H1 (cell line): ENCODE data around the gene TAF3. TPM values are rescaled to one million over a fixed set of nuclear protein-coding genes. Genes with fewer than 3 reads are reported as not detected.

Experiments
- CTCF ChIA-PET: fragments of 300-600 bp; sonication (Branson Sonifier 250); formaldehyde crosslinking; loops from one replicate; lab custom pipeline; 2021; ENCODE audit not compliant: partially characterized antibody; lab: Charles Lee
- POLR2A ChIA-PET: fragments of 300-600 bp; sonication (Branson Sonifier 250); formaldehyde crosslinking; loops from one replicate; lab custom pipeline; 2021; ENCODE audit warnings: inconsistent platforms; ENCODE audit not compliant: partially characterized antibody; lab: Charles Lee
- DNase-seq, 2 experiments: peaks; one replicate each; pipeline versions ENCODE4 v3.0.0 to v3.0.0-alpha.2; 2010 to 2022; ENCODE audit warnings: low spot score in 2 of 2, low read depth in 1 of 2, mixed read lengths in 1 of 2
- FAIRE-seq: peaks from 2 replicates; lab custom pipeline; 2011; peaks lifted over from hg19 to GRCh38; lab: Jason Lieb, UNC
- H2AFZ ChIP-seq: 2 replicates; pipeline ENCODE4 v1.8.1; 2012; ENCODE audit warnings: low read length, inconsistent platforms
- H2AK5ac ChIP-seq: 2 replicates; pipeline ENCODE4 v1.6.1; 2013; ENCODE audit warnings: low read depth, low read length
- H2BK120ac ChIP-seq: replicated peaks from 2 replicates; pipeline ENCODE3; 2013; ENCODE audit warnings: low read depth, low read length, inconsistent platforms
- H2BK12ac ChIP-seq: 2 replicates; pipeline ENCODE4 v1.6.1; 2013; ENCODE audit warnings: low read depth, low read length
- H2BK15ac ChIP-seq: 2 replicates; pipeline ENCODE4 v1.6.1; 2013; ENCODE audit warnings: low read length
- H2BK20ac ChIP-seq: 2 replicates; pipeline ENCODE4 v1.6.1; 2013; ENCODE audit warnings: low read length
- H2BK5ac ChIP-seq: 2 replicates; pipeline ENCODE4 v1.6.1; 2013; ENCODE audit warnings: low read depth, low read length
- H3K14ac ChIP-seq: 2 replicates; pipeline ENCODE4 v1.6.1; 2013; ENCODE audit warnings: inconsistent platforms; ENCODE audit not compliant: insufficient read length
- H3K18ac ChIP-seq: 2 replicates; pipeline ENCODE4 v1.6.1; 2013; ENCODE audit warnings: low read length; ENCODE audit errors: extremely low read depth
- H3K23ac ChIP-seq: 2 replicates; pipeline ENCODE4 v1.6.1; 2013; ENCODE audit warnings: inconsistent platforms; ENCODE audit not compliant: insufficient read length
- H3K23me2 ChIP-seq: 2 replicates; pipeline ENCODE4 v1.6.1; 2013; ENCODE audit warnings: low read depth, low read length
- H3K27ac ChIP-seq: 2 replicates; pipeline ENCODE4 v1.6.1; 2011; ENCODE audit warnings: low read depth, low read length, inconsistent platforms
- H3K27me3 ChIP-seq, 4 experiments: replicated peaks in 1 of 4; 1 replicate in 1 of 4; 2 replicates in 3 of 4; pipeline versions ENCODE4 v1.6.1 to v1.8.1; 2011 to 2013; ENCODE audit warnings: low read length in 3 of 4, mild to moderate bottlenecking in 3 of 4, inconsistent platforms in 2 of 4, mixed read lengths in 2 of 4, moderate library complexity in 1 of 4; ENCODE audit not compliant: control insufficient read depth in 3 of 4, insufficient read depth in 3 of 4; ENCODE audit errors: extremely low read depth in 1 of 4
- H3K36me3 ChIP-seq, 4 experiments: 2 replicates each; pipeline versions ENCODE4 v1.6.1 to v1.8.1; 2011 to 2013; ENCODE audit warnings: mild to moderate bottlenecking in 4 of 4, low read length in 3 of 4, moderate library complexity in 2 of 4, control low read depth in 1 of 4, inconsistent platforms in 1 of 4; ENCODE audit not compliant: insufficient read depth in 4 of 4, control insufficient read depth in 2 of 4
- H3K4ac ChIP-seq: replicated peaks from 2 replicates; pipeline ENCODE3; 2013; ENCODE audit warnings: low read length, low read depth, mixed read lengths, inconsistent platforms; ENCODE audit not compliant: insufficient read length
- H3K4me1 ChIP-seq, 4 experiments: replicated peaks in 1 of 4; 1 replicate in 1 of 4; 2 replicates in 3 of 4; pipeline versions ENCODE4 v1.6.1 to v1.8.1; 2011 to 2013; ENCODE audit warnings: low read length in 3 of 4, inconsistent platforms in 2 of 4, mixed read lengths in 1 of 4; ENCODE audit not compliant: insufficient read depth in 4 of 4, control insufficient read depth in 3 of 4
- H3K4me2 ChIP-seq, 2 experiments: 2 replicates each; pipeline versions ENCODE4 v1.6.1 to v1.8.1; 2011 to 2013; ENCODE audit warnings: low read depth in 2 of 2, low read length in 2 of 2, control low read depth in 1 of 2, inconsistent platforms in 1 of 2, mild to moderate bottlenecking in 1 of 2; ENCODE audit not compliant: insufficient read depth in 1 of 2
- H3K4me3 ChIP-seq, 4 experiments: fragments of 200-600, 300-600 bp in 1 of 4; sonication (generic), shearing (Covaris generic), sonication (Bioruptor Twin) in 1 of 4; 2 replicates each; pipeline versions ENCODE4 v1.5.1 to v1.8.1; 2011 to 2016; ENCODE audit warnings: low read length in 4 of 4, low read depth in 3 of 4, control low read depth in 2 of 4, inconsistent platforms in 2 of 4, mild to moderate bottlenecking in 2 of 4, mixed read lengths in 1 of 4, moderate library complexity in 1 of 4; ENCODE audit not compliant: insufficient read depth in 2 of 4; ENCODE audit errors: extremely low read depth in 1 of 4
- H3K56ac ChIP-seq: replicated peaks from 2 replicates; pipeline ENCODE3; 2013; ENCODE audit warnings: low read depth, mild to moderate bottlenecking, mixed read lengths, low read length, inconsistent platforms; ENCODE audit not compliant: insufficient read length
- H3K79me1 ChIP-seq: 2 replicates; pipeline ENCODE4 v1.6.1; 2013; ENCODE audit warnings: low read depth, low read length, control low read depth
- H3K79me2 ChIP-seq, 2 experiments: 2 replicates each; pipeline versions ENCODE4 v1.6.1 to v1.8.1; 2012 to 2013; ENCODE audit warnings: low read length in 2 of 2, mild to moderate bottlenecking in 2 of 2, inconsistent platforms in 1 of 2; ENCODE audit not compliant: insufficient read depth in 2 of 2, control insufficient read depth in 1 of 2
- H3K9ac ChIP-seq, 4 experiments: replicated peaks in 1 of 4; 1 replicate in 1 of 4; 2 replicates in 3 of 4; pipeline versions ENCODE4 v1.6.1 to v1.8.1; 2011 to 2013; ENCODE audit warnings: low read depth in 3 of 4, low read length in 3 of 4, control low read depth in 2 of 4, mild to moderate bottlenecking in 2 of 4, moderate library complexity in 2 of 4, inconsistent platforms in 1 of 4; ENCODE audit errors: extremely low read depth in 1 of 4
- H3K9me3 ChIP-seq, 2 experiments: 2 replicates each; pipeline versions ENCODE4 v1.6.1 to v1.8.1; 2012 to 2013; ENCODE audit warnings: mild to moderate bottlenecking in 2 of 2, moderate library complexity in 2 of 2, control low read depth in 1 of 2, inconsistent platforms in 1 of 2, low read depth in 1 of 2, low read length in 1 of 2, mixed read lengths in 1 of 2; ENCODE audit not compliant: insufficient read depth in 2 of 2
- H4K20me1 ChIP-seq, 2 experiments: replicated peaks in 1 of 2; 2 replicates each; pipeline versions ENCODE3 to v1.8.1; 2011 to 2013; ENCODE audit warnings: inconsistent platforms in 2 of 2, low read length in 2 of 2, mild to moderate bottlenecking in 1 of 2; ENCODE audit not compliant: insufficient read depth in 2 of 2, control insufficient read depth in 1 of 2
- H4K5ac ChIP-seq: 2 replicates; pipeline ENCODE4 v1.6.1; 2013; ENCODE audit warnings: low read length, low read depth, mixed read lengths, inconsistent platforms; ENCODE audit not compliant: insufficient read length
- H4K8ac ChIP-seq: 2 replicates; pipeline ENCODE4 v1.8.0; 2013; ENCODE audit warnings: mild to moderate bottlenecking, moderate library complexity, low read length, inconsistent platforms; ENCODE audit not compliant: insufficient read depth; ENCODE audit errors: extremely low read depth
- H4K91ac ChIP-seq: replicated peaks from 2 replicates; pipeline ENCODE3; 2013; ENCODE audit warnings: low read length, mixed read lengths, inconsistent platforms; ENCODE audit not compliant: insufficient read length
- ASH2L ChIP-seq: fragments of 200-600, 300-600 bp; sonication (generic); IDR thresholded peaks from one replicate; pipeline ENCODE4 v1.7.1; 2017; ENCODE audit warnings: low read length
- GABPA ChIP-seq: IDR thresholded peaks from 2 replicates; pipeline ENCODE4 v1.6.1; 2011; ENCODE audit warnings: mild to moderate bottlenecking, low read length, moderate library complexity, borderline replicate concordance; ENCODE audit not compliant: insufficient read depth
- RXRA ChIP-seq: IDR thresholded peaks from 2 replicates; pipeline ENCODE4 v1.6.1; 2011; ENCODE audit warnings: low read depth, mild to moderate bottlenecking, low read length, moderate library complexity; ENCODE audit not compliant: insufficient read depth
- SIN3A ChIP-seq, 2 experiments: IDR thresholded peaks in 1 of 2; conservative IDR thresholded peaks in 1 of 2; 2 replicates each; pipeline ENCODE4 v1.6.1; 2011 to 2012; ENCODE audit warnings: low read length in 2 of 2, improper control_type of control experiment in 1 of 2, low read depth in 1 of 2, mild to moderate bottlenecking in 1 of 2
- TAF7 ChIP-seq: optimal IDR thresholded peaks from 2 replicates; pipeline ENCODE3; 2011; ENCODE audit warnings: low read depth, mild to moderate bottlenecking, inconsistent platforms, low read length, moderate library complexity, borderline replicate concordance
- USF2 ChIP-seq: IDR thresholded peaks from 2 replicates; pipeline ENCODE4 v1.6.1; 2011; ENCODE audit warnings: low read length, improper control_type of control experiment
- YY1 ChIP-seq: IDR thresholded peaks from 2 replicates; pipeline ENCODE4 v1.6.1; 2011; ENCODE audit warnings: low read depth, mild to moderate bottlenecking, low read length
- ZNF274 ChIP-seq: IDR thresholded peaks from 2 replicates; pipeline ENCODE4 v1.7.0; 2012; ENCODE audit warnings: low read length, borderline replicate concordance; ENCODE audit errors: extremely low read depth
- WGBS, 2 experiments: shearing (Covaris generic) in 1 of 2; methylation state at CpG; one replicate each; pipeline versions ENCODE4 v1.1.6 to v1.1.7; 2013 to 2015; ENCODE audit warnings: low lambda C conversion rate in 2 of 2, mixed read lengths in 2 of 2, inconsistent platforms in 1 of 2, low coverage in 1 of 2, missing lambda C conversion rate in 1 of 2; ENCODE audit not compliant: insufficient replicate concordance in 2 of 2, insufficient coverage in 1 of 2, insufficient read length in 1 of 2; ENCODE audit errors: extremely low coverage in 1 of 2, missing lambda C conversion rate in 1 of 2; 5-methylcytosine and 5-hydroxymethylcytosine counted together
- polyA plus RNA-seq, 7 experiments: library from polyadenylated mRNA; depleted of rRNA in 3 of 7; stranded (reverse) in 5 of 7; unstranded in 2 of 7; fragments of >200 nt in 5 of 7; fragments of 200-250 nt in 2 of 7; gene quantifications; 1 replicate in 5 of 7; 2 replicates in 1 of 7; 4 replicates in 1 of 7; pipeline versions ENCODE4 v1.2.1 to v1.2.3, GENCODE V29; 2011 to 2013; ENCODE audit warnings: missing spikeins in 2 of 7, mixed read lengths in 2 of 7
- total RNA-seq: library from RNA; stranded (reverse); fragmentation: NEBNext Ultra II Directional; extraction: Animal tissue kit (Norgen Biotek cat#: 25700); gene quantifications from 2 replicates; pipeline ENCODE4 v1.2.1, GENCODE V29; 2021
- TF ChIP-seq, protein P1 (sequence below): IDR thresholded peaks from 2 replicates; pipeline ENCODE4 v1.6.1; 2012; ENCODE audit warnings: inconsistent platforms

The TAF3 gene
- total and polyA plus RNA-seq, 2 of the 8 experiments (the other 6 are each of a cell fraction or from before 2014, with no cell fraction given): 1.5 to 11.2 TPM

- H2BK120ac ChIP-seq: no peak overlapping the region
- no peak overlapping the region for H2BK5ac ChIP-seq
- CTCF ChIA-PET: interaction anchor here (0.6 to 2.6 kb wide), 7 partner anchors 8 to 480 kb away, joined by 3 to 13 read pairs (median 4); no protein-coding TSS in a partner anchor
- peak overlapping the region; percentile 0 to 57 (median 10); a peak in 5 of 8 replicates for H3K4me3 ChIP-seq
- WGBS, 2 experiments: 5% methylated on average over 28 of the region's 45 CpGs; no CpG with 5 or more reads in 1 of the 2 experiments
- no peak overlapping the region for H2BK15ac ChIP-seq
- no peak overlapping the region for H2BK12ac ChIP-seq
- peaks cover 7 to 20% (median 12%) of the 10 kb centered on the region in 4 experiments for H3K4me1 ChIP-seq
- peak overlapping the region; percentile 72 to 74 for H3K4me2 ChIP-seq
- DNase-seq (peak in 1 of 2 experiments; percentile 71), FAIRE-seq (no peak)
- no peak overlapping the region for H4K8ac ChIP-seq
- H4K91ac ChIP-seq: no peak overlapping the region
- peaks cover 54 to 76% (median 72%) of the 10 kb centered on the region in 4 experiments for H3K27me3 ChIP-seq
- H4K20me1 ChIP-seq: peaks cover 12 to 23% of the 10 kb centered on the region in 2 experiments
- H3K4ac ChIP-seq: no peak overlapping the region
- no peak overlapping the region for H3K56ac ChIP-seq
- no peaks in the 10 kb centered on the region for H3K9me3 ChIP-seq
- no peak overlapping the region for H2BK20ac ChIP-seq
- H3K79me1 ChIP-seq: no peaks in the 10 kb centered on the region
- no peak overlapping the region for H4K5ac ChIP-seq
- H3K23me2 ChIP-seq: no peaks in the 10 kb centered on the region; the same call in 1 of the 2 replicates
- no peak overlapping the region for H3K27ac ChIP-seq
- no peak overlapping the region for H3K14ac ChIP-seq
- H2AK5ac ChIP-seq: no peak overlapping the region
- H3K9ac ChIP-seq: no peak overlapping the region
- no peaks in the 10 kb centered on the region for H3K79me2 ChIP-seq
- no peak overlapping the region for H3K18ac ChIP-seq
- H2AFZ ChIP-seq: no peak overlapping the region
- H3K23ac ChIP-seq: no peak overlapping the region
- POLR2A ChIA-PET: interaction anchor here (1.4 to 2.1 kb wide), 3 partner anchors 14 to 25 kb away, joined by 3 to 10 read pairs (median 4); no protein-coding TSS in a partner anchor
- H3K36me3 ChIP-seq: peaks cover 0 to 2% (median 0%) of the 10 kb centered on the region in 4 experiments; a peak in 1 of 8 replicates
- TF ChIP-seq ZNF274: no peak
- no peak for TF ChIP-seq RXRA
- TF ChIP-seq USF2: peak; percentile 57; the same call in 1 of the 2 replicates
- TF ChIP-seq, protein P1, sequence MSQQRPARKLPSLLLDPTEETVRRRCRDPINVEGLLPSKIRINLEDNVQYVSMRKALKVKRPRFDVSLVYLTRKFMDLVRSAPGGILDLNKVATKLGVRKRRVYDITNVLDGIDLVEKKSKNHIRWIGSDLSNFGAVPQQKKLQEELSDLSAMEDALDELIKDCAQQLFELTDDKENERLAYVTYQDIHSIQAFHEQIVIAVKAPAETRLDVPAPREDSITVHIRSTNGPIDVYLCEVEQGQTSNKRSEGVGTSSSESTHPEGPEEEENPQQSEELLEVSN: peak; percentile 97
- no peak for TF ChIP-seq TAF7
- 0 out of 2 replicates have a peak, but pooled peaks have one; percentile 11 for TF ChIP-seq YY1
- no peak for TF ChIP-seq ASH2L
- no peak for TF ChIP-seq SIN3A (conservative IDR thresholded peaks at IDR 0.05 in 1 of 2, IDR thresholded peaks at IDR 0.05 in 1 of 2; ENCODE audit: low read depth in 1 of 2, low read length in 2 of 2)
- no peak for TF ChIP-seq GABPA
Measured at GRCh38 chr10:8033812-8034465, 215.6 kb downstream of the TAF3 start.
